Activated naive CD4-positive, alpha-beta T cell treated with Interleukin-2 at 50 U/mL for 16 hours (primary cell): Measurements from ENCODE around the gene GNAL.

Experiments
- DNase-seq: peaks from one replicate; pipeline ENCODE4 v3.0.0-alpha.2; 2020

GNAL gene

DNA sequence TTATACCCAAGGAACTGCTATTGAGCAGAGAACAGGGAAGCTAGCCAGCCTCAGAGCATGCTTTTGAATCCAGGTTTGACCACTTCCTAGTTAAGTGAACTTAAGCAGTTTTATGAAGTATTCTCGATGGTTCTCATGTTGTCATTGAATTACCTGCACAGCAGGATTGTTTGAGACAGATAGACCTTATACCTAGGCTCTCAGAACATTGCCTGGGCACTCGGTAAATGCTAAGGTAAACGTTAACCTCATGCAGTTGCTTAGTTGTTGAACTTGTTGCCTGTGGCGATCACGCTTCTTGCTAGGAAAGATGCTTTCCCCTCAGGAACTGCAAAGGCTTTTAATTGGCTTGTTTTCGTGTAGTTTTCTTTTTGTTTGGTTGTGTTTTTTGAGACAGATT lies 128.2 kb downstream of the GNAL start:
- no peak for DNase-seq

DNA sequence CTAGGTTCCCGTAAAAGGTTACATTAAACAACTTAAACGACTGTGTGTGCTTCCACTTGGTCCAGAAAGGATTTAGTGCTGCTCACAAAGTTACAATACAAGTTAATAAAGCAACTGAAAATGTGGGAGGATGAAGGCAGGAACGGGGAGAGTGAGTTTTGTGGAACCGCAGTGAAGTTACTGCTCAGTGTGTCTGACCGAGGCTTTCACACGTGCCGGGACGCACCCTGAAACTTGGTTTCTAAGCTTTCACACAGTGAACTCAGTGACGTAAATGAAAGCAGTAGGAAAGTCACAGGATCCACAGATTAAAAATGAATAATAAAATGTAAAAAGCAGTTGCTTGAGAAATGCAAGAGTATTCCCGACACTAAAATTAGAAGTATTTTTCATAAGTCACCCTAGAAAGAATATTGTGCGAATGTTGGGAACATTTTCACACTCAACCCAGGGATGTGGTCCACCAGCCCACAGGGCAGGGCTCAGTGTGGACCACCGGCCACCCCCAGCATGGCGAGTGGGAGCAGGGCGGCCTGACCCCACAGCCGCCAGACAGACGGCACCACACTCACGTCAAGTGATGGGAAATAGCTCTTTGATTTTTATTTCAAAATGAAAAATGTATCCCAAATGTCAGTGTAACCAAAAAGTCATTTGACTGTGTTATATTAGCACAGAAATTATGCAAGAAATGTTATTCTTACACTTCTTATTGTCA lies 129.6 kb downstream of the GNAL start:
- DNase-seq = no peak

DNA sequence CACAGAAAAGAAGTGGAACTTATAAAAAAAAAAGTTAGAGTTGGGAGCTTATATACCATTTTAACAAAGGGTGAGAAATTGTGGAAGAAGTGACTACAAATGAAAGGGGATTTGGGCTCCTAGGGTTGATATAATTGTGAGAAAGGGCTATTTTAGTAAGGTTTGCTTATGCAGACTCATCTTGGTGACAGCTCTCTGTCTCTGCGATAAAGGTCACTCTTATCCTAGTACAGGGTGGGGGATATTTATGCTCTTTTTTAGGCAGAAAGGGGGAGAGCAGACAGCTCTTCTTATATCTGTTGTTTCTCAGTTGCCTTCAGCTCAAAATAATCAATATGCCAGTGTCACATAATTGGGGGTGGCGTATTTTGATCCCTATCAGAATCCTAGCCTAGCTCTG lies 130.9 kb downstream of the GNAL start:
- no peak for DNase-seq

DNA sequence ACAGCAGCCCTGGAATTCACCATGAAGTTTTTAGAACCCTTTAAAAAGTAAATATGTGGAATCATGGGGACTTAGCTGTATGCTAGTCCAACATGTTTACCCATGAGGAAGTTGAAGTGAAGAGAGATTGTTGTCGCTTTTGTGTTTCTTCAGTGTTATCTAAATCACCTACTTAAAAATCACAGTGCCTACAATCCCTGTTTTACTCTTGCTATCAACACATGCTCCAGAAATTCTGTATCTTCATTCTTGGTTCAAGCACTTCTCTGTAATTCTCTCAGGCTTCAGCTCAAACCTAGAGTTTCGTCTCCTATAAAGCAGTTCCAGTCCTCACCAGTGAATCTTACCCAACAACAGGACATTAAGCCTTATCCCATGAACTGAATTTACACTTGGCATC lies 131.6 kb downstream of the GNAL start:
- no peak for DNase-seq

- DNase-seq = no peak
These were observed 132.1 kb downstream of the GNAL start for GRCh38 chr18:11821208-11821607.

DNA sequence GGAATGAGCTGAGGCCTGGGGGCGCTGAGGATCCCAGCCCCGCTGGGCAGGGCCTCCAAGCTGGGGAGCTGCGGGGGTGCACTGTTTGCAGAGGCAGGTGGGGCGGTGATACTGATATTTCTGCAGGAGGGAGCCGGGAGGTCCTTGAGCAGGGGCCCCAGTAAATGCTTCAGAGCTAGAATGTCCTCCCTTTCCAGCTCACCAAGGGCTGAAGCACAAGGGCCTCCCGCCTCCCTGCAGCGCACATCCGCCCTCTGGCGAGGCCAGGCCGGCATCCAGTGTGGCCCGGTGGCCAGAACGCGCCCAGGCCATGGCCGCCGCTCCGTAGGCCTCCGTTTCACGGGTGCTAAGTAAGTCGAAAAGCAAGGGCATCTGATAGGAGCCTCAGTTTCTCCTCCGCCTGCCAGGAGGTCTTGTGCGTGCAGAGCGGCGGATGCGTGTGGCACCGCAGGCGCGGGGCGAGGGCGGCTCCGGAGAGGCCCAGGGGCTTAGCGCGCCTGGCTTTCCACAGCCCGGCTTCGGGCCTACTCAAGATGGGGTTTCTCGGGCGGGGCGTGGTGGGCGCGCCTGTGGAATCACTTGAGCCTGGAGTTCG lies 132.7 kb downstream of the GNAL start:
- DNase-seq = no peak

DNA sequence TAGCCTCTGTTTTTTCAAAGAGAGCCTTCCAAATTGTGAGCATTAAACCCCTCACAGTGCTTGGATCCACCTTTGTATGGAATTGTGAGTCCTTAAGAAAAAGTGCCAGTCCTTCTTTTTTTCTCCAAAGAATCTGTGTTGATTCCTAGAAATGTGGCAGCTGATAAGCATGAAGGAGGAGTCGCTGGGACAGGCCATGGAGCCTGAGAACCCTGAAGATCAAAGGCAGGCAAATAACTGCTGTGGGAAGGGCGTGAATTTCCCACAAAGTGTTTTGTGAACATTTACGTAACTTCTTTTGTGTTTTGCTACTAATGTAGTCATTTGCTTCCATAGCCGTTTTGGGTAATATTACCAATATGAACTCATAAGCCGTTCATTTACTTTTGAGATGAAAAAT lies 134.5 kb downstream of the GNAL start:
- no peak for DNase-seq

GRCh38 chr18:11826836-11827235 lies 137.8 kb downstream of the GNAL start:
- DNase-seq = no peak

GRCh38 chr18:11828786-11829432 lies 139.8 kb downstream of the GNAL start:
- DNase-seq = no peak

- DNase-seq = no peak
These were observed 141.5 kb downstream of the GNAL start for GRCh38 chr18:11830585-11830984.

DNA sequence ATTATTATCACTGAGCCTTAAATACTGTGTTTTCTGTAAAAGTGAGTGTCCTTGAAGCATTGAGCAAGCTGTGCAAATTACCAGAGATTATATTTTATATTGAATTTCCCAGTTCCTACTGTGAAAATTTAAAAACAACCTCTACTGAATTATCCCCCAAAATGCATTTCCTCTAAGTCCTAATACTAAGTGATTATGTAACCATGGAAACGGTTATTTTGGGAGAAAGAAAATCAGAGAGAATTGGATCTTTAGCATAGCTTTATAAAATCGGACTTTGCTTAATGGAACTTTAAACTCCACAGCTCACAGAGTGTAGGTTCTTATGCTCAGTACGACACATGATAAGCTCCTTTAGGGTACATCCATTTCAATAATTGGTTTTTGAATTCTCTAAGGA lies 142.9 kb downstream of the GNAL start:
- DNase-seq = no peak

DNA sequence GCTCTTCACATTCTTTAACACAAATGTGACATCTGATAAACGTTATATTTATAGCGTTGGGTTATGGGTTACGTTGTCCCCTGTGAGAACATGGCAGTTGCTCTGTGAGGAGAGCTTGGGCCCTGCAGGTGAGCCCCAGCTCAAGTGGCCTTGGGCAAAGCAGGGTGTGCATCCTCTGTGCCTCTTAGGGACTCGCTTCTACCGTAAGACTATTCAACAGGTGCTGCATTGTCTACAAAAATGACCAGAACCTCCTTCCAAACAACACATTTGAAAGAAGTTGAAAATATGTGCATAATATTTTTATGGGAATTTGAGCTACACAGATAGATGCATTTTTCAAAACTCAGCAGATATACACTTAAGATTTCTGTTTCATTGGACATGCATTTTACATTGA lies 145.7 kb downstream of the GNAL start:
- DNase-seq = no peak

DNA sequence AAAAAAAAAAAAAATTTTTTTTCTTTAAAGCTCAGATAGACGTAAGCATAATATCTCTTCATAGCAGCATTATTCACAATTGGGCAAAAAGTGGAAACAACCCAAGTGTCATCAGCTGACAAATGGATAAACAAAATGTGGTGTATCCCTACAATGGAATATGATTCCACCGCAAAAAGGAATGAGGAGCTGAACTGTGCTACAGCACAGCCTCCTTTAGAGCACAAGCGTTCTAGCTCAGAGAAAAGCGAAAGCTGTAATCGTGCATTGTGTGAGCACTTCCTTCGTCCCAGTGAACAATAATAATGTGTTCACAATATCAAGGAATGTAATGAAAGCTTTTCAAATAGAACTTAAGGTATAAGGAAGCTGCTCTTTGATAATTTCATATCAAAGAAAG lies 150.5 kb downstream of the GNAL start:
- no peak for DNase-seq

DNA sequence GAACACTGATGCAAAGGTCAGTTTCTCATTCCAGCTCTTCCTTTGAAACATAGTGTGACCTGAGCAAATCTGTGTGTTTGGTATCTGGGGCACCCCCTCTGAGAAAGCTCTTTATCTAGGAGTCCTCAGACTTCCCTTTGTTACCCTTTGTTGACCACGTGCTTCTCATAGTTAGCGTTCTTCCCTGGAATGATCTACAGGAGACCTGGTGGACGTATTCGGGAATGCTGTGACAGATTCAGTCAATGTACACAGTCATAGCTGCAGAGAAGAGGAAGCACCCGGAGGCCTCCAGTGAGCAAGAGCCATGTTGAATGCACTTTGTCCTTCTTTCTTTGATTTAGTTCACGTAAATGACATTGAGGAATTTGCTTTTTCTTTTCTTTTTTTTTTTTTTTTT lies 151.4 kb downstream of the GNAL start:
- no peak for DNase-seq

DNA sequence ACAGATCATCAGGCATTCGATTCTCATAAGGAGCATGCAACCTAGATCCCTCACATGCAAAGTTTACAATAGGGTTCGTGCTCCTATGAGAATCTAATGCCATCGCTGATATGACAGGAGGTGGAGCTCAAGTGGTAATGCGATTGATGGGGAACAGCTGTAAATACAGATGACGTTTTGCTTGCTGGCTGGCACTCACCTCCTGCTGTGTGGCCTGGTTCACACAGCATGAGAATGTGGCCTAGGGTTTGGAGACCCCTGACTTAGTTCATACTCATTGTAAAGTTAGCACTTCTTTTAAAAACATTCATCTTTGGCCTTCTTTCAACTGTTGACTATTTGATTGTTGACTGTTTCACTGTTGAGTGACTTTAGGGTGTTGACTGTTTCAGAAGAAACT lies 153.5 kb downstream of the GNAL start:
- DNase-seq = no peak

- DNase-seq = no peak
These were observed 155.4 kb downstream of the GNAL start for GRCh38 chr18:11844436-11844835.

DNA sequence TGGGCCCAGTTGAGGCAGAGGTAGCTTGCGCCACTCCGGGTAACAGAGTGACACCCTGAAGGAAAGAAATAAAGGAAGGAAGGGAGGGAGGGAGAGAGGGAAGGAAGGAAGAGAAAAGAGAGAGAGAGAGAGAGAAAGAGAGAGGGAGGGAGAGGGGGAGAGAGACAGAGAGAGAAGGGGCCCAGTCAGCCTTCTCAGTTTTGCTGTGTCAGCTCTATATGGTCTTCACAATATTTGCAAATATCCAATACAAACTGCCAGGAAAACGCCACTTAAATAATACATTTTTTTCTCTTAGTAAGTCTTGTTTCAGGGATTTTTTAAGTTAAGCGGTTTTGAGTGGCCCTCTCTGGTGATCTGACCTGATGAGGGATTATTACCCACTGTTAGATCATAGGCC lies 156.6 kb downstream of the GNAL start:
- no peak for DNase-seq

DNA sequence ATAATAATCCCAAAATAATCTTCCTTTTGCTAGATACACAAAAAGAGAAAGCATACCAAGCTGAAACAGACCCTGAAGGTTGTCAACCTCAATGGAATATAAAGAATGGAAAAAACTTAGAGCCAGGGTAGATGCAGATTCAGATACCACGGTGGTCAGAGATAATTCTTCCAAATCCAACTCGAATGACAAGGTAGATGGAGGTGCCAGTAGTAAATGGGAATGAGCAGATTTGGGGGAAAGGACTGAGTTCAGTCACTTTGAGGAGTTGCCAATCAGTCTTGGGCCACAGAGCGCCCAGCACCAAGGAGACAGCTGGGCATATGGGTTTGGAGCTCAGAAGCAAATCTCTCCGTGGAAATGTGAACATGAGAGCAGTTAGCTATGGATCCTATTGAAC lies 158.7 kb downstream of the GNAL start:
- no peak for DNase-seq

GRCh38 chr18:11849279-11849678 lies 160.2 kb downstream of the GNAL start:
- DNase-seq = no peak

DNA sequence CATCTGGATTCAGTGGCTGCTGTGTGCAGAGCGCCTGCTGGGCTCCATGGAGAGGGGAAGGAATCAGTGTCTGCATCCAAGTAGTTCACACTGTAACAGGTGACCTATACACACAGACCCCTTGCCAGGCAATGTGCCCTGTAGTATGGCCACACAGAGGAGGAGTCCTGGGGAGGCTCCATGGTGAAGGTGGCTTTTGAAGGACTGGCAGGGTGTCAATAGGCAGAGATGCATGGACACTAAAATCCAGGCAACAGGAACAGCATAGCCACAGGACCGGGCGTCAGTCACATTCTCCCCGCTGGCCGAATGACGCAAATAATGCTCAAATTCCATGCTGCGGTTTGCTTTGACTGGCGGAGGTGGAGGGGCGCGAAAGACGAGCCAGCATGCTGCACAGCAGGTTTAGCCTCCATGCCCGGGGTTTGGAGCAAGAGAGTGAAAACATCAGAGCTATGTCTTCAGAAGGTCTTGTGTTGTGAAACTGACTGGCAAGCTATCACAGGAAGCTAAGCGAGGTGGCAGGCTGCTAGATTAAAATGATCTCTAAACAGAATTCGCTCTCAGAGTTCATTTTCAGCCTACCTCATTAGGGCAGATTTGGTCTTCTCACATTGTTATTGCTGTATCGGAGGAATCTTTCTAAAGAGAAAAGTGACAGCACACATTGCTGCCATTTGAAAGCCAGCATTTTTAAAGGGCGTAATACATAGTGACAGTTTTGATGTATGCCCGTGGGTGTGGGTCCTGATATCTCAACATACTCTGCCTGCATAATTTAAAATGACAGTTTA lies 161.0 kb downstream of the GNAL start:
- DNase-seq = peak; percentile 55

GRCh38 chr18:11850821-11851145 lies 161.7 kb downstream of the GNAL start:
- DNase-seq = no peak

DNA sequence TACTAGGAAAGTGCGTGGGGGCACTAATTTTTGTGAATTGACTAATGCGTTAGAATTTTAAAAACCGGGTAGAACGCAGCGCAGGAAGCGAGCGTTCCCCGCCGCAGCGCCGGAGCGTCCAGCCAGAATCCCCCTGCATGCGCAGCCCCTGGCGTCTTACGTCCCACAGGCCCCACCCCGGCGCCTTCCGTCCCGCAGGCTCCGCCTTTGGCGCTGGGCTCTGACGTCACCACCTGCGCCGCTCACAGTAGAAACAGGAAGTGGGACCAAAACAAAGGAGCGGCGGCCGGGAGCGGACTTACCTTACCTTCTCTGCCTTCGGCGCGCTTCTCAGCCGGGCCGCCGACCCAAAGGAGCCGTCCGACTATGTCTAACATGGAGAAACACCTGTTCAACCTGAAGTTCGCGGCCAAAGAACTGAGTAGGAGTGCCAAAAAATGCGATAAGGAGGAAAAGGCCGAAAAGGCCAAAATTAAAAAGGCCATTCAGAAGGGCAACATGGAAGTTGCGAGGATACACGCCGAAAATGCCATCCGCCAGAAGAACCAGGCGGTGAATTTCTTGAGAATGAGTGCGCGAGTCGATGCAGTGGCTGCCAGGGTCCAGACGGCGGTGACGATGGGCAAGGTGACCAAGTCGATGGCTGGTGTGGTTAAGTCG lies 162.2 kb downstream of the GNAL start, which contains the start of gene CHMP1B:
TSS of gene CHMP1B (plus strand) at position 268 of the 660 bp plus-strand sequence. CDS start at position 367, 99 bp downstream.
- peak; percentile 98 for DNase-seq

DNA sequence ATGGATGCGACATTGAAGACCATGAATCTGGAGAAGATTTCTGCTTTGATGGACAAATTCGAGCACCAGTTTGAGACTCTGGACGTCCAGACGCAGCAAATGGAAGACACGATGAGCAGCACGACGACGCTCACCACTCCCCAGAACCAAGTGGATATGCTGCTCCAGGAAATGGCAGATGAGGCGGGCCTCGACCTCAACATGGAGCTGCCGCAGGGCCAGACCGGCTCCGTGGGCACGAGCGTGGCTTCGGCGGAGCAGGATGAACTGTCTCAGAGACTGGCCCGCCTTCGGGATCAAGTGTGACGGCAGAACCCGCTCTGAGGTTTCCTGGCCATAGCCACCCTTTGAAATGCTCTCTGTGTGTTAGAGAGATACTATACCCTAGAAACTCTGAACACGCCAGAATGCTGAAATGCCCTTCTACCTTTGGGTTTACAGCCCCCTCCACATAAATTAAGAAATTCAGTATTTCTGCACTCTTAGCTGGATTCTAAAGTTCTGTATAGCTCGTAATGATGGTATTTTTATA lies 162.8 kb downstream of the GNAL start:
- DNase-seq = peak; percentile 50
